ENCODE data around the gene NUDCD3.

NUDCD3 gene

DNA sequence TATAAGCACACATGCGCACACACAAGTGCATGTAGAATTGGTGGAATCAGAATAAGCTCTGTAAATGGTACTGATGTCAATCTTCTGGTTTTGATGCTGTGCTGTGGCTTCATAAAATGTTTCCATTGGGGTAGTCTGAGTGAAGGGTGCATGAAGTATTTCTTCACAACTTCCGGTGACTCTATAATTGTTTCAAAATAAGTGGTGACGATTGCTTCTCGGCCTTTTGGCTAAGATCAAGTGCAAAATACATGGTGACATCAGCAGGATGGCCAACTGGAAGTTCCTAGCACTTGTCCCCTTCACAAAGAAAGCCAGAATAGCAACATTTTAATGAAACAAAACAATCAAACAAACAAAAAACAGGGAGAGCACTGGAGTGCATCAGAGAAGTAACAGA lies 123.5 kb downstream of the NUDCD3 start:
- no peak for DNase-seq (ENCODE audit: extremely low spot score)
- no peak for TF ChIP-seq ZNF384 (IDR thresholded peaks at IDR 0.05)
- TF ChIP-seq LEF1 (IDR thresholded peaks at IDR 0.05; ENCODE audit: borderline replicate concordance): no peak
- TF ChIP-seq ARNT (IDR thresholded peaks at IDR 0.05): no peak
- TF ChIP-seq SUZ12 (IDR thresholded peaks at IDR 0.05): no peak
- no peak for TF ChIP-seq ELF4 (IDR thresholded peaks at IDR 0.05)
- TF ChIP-seq, protein P1, sequence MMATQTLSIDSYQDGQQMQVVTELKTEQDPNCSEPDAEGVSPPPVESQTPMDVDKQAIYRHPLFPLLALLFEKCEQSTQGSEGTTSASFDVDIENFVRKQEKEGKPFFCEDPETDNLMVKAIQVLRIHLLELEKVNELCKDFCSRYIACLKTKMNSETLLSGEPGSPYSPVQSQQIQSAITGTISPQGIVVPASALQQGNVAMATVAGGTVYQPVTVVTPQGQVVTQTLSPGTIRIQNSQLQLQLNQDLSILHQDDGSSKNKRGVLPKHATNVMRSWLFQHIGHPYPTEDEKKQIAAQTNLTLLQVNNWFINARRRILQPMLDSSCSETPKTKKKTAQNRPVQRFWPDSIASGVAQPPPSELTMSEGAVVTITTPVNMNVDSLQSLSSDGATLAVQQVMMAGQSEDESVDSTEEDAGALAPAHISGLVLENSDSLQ (IDR thresholded peaks at IDR 0.05): no peak
- no peak for TF ChIP-seq SP1 (IDR thresholded peaks at IDR 0.05)
- no peak for TF ChIP-seq FOXK2 (IDR thresholded peaks at IDR 0.05)
- TF ChIP-seq FOXM1 (IDR thresholded peaks at IDR 0.05; ENCODE audit: borderline replicate concordance): no peak
- TF ChIP-seq BHLHE40 (IDR thresholded peaks at IDR 0.05; ENCODE audit: borderline replicate concordance): no peak
- TF ChIP-seq FOXA1 (IDR thresholded peaks at IDR 0.05): no peak
- no peak for TF ChIP-seq HDGF (IDR thresholded peaks at IDR 0.05; ENCODE audit: borderline replicate concordance)
- TF ChIP-seq TARDBP (IDR thresholded peaks at IDR 0.05): no peak
- no peak for TF ChIP-seq CTBP1 (IDR thresholded peaks at IDR 0.05; ENCODE audit: borderline replicate concordance)
- no peak for TF ChIP-seq L3MBTL2 (conservative IDR thresholded peaks at IDR 0.05)
- no peak for TF ChIP-seq NFRKB (IDR thresholded peaks at IDR 0.05)
- ChIA-PET CTCF (interaction anchor here (0.5 kb wide), 1 partner anchor 539 kb away, joined by 8 read pairs; no protein-coding TSS in a partner anchor), POLR2A (no interaction called here)

- no peak for DNase-seq (ENCODE audit: extremely low spot score)
- TF ChIP-seq LEF1 (IDR thresholded peaks at IDR 0.05; ENCODE audit: borderline replicate concordance): no peak
- no peak for TF ChIP-seq ZNF384 (IDR thresholded peaks at IDR 0.05)
- TF ChIP-seq FOXA1 (IDR thresholded peaks at IDR 0.05): no peak
- TF ChIP-seq L3MBTL2 (conservative IDR thresholded peaks at IDR 0.05): no peak
- TF ChIP-seq FOXM1 (IDR thresholded peaks at IDR 0.05; ENCODE audit: borderline replicate concordance): no peak
- no peak for TF ChIP-seq TARDBP (IDR thresholded peaks at IDR 0.05)
- no peak for TF ChIP-seq ELF4 (IDR thresholded peaks at IDR 0.05)
- no peak for TF ChIP-seq CTBP1 (IDR thresholded peaks at IDR 0.05; ENCODE audit: borderline replicate concordance)
- no peak for TF ChIP-seq SUZ12 (IDR thresholded peaks at IDR 0.05)
- no peak for TF ChIP-seq BHLHE40 (IDR thresholded peaks at IDR 0.05; ENCODE audit: borderline replicate concordance)
- no peak for TF ChIP-seq FOXK2 (IDR thresholded peaks at IDR 0.05)
- no peak for TF ChIP-seq SP1 (IDR thresholded peaks at IDR 0.05)
- TF ChIP-seq NFRKB (IDR thresholded peaks at IDR 0.05): no peak
- TF ChIP-seq HDGF (IDR thresholded peaks at IDR 0.05; ENCODE audit: borderline replicate concordance): no peak
- ChIA-PET POLR2A (no interaction called here), CTCF (no interaction called here)
These were observed 136.8 kb downstream of the NUDCD3 start for GRCh38 chr7:44353668-44354067.

DNA sequence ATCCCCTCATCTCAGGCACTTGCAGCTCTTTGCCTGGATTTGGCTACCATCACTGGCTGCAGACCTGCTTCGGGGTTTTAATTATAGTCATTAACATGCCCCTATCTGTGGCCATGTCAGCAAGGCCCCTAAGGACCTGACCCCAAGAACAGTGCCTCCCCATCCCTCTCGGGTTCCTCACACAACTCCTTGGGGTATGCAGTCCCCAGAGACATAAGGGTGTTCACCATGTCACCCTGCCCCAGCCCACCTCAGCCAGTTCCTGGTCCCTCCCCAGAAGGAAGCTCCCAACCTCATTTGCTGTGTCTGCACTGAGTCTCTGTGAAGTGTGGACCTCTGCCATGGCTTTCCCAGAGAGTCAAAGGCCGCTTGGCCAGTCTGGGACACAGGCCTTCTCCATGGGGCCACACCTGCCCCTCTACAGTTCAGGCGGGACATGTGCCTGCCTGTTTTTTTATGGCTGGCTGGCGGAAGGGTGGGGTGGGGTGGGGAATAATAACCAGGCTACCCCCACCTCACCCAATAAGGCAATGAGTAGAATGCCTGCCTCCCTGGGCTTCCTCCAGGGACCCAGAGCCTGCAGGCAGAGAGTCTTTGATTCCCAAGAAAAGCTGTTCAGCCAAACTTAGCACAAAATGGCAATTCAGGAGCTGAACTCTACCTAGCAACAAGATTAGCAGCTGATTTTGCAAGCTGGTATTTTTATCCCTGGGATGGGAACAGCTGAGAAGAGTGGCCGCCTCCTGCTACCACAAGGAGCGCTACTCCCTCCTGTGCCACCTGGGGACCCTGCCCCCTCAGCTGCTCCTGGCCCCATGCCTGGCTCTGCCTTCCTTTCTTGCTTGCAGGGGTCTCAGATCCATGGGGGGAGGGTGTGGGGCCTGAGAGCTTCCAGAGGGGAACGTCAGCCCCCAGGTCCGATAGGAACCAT lies 141.3 kb downstream of the NUDCD3 start:
- DNase-seq (ENCODE audit: extremely low spot score): peak; percentile 18
- TF ChIP-seq ARNT (IDR thresholded peaks at IDR 0.05): no peak
- no peak for TF ChIP-seq FOXM1 (IDR thresholded peaks at IDR 0.05; ENCODE audit: borderline replicate concordance)
- TF ChIP-seq ELF4 (IDR thresholded peaks at IDR 0.05): no peak
- no peak for TF ChIP-seq HDGF (IDR thresholded peaks at IDR 0.05; ENCODE audit: borderline replicate concordance)
- TF ChIP-seq, protein P1 (IDR thresholded peaks at IDR 0.05): no peak
- TF ChIP-seq TARDBP (IDR thresholded peaks at IDR 0.05): no peak
- POLR2A ChIA-PET: no interaction called here
- CTCF ChIA-PET: interaction anchor here (0.6 kb wide), 2 partner anchors 201 to 327 kb away, joined by 3 to 4 read pairs; no protein-coding TSS in a partner anchor

DNA sequence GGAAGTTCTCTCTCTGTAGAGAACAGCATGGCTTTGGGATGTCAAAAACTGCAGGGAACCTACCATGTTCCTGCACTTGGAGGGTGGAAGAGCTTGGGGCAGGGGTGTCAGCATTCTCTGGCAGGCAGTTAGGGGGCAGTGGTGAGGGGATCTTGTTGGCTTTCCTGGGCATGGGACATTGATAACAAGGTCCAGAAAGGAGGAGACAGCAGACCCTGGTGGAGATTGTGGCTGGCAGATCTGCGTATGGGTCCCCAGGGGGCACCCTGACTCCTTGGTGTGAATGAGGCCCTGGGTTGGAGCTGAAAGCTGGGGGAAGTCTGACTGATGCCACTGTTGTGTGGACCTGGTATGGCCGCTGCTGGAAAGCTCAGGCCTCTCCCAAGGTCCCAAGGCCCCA lies 142.2 kb downstream of the NUDCD3 start:
- DNase-seq (ENCODE audit: extremely low spot score): peak; percentile 26
- TF ChIP-seq HDGF (IDR thresholded peaks at IDR 0.05; ENCODE audit: borderline replicate concordance): no peak
- POLR2A ChIA-PET: no interaction called here

DNA sequence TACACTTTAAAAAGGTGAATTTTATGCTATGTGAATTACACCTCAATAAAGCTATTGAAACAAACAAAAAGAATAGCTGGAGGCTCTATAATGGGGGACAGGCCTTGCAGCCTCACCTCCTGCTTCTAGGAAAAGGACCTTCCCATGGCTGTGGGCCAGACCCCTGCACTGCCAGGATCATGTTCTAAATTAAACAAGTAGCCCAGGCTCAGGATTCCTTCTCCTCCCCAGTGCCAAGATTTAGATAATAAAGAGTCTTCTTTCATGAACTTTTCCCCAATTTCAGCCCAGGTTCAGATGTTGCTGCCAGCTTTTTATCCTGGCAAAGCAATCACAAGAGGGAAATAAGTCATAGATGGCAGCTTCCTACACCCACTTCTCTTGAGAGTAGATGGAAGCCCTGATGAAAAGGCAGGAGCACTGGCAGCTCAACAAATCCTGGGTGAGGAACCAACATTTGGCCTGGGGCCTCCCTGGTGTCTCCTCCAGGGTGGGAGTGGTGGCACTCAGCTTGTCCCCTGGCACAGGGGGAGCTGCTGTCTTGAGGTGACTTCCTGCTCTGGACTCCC lies 142.8 kb downstream of the NUDCD3 start:
- CTCF ChIA-PET: interaction anchor here (0.7 to 1.7 kb wide), 3 partner anchors 10 to 83 kb away, joined by 3 to 6 read pairs (median 3); no protein-coding TSS in a partner anchor
- DNase-seq (ENCODE audit: extremely low spot score): no peak
- TF ChIP-seq ARNT (IDR thresholded peaks at IDR 0.05) (no peak), BHLHE40 (IDR thresholded peaks at IDR 0.05; ENCODE audit: borderline replicate concordance) (no peak), FOXM1 (IDR thresholded peaks at IDR 0.05; ENCODE audit: borderline replicate concordance) (no peak), FOXA1 (IDR thresholded peaks at IDR 0.05) (no peak), ELF4 (IDR thresholded peaks at IDR 0.05) (no peak), SP1 (IDR thresholded peaks at IDR 0.05) (no peak), CTBP1 (IDR thresholded peaks at IDR 0.05; ENCODE audit: borderline replicate concordance) (no peak), LEF1 (IDR thresholded peaks at IDR 0.05; ENCODE audit: borderline replicate concordance) (no peak)
- POLR2A ChIA-PET: no interaction called here

More for the DNA sequence above, 142.2 kb downstream of the NUDCD3 start:
- CTCF ChIA-PET: interaction anchor here (0.6 to 1.7 kb wide), 2 partner anchors 10 to 328 kb away, joined by 4 to 6 read pairs; no protein-coding TSS in a partner anchor

DNA sequence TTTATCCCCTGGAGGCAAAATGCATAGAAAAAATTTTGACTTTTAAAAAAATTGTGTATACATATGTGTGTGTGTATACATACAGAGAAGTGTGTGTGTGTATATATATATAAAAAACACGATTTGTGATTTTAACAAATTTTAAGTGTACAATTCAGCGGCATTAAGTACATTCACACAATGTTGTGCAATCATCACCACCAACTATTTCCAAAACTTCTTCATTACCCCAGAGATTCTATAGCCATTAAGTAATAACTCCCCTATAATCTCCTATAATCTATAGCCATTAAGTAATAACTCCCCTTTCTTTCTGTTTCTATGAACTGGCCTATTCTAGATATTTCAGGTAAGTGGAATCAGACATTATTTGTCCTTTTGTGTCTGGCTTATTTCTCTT lies 144.4 kb downstream of the NUDCD3 start:
- POLR2A ChIA-PET: no interaction called here
- CTCF ChIA-PET: no interaction called here
- TF ChIP-seq HDGF (IDR thresholded peaks at IDR 0.05; ENCODE audit: borderline replicate concordance) (no peak), SUZ12 (IDR thresholded peaks at IDR 0.05) (no peak), LEF1 (IDR thresholded peaks at IDR 0.05; ENCODE audit: borderline replicate concordance) (no peak), FOXM1 (IDR thresholded peaks at IDR 0.05; ENCODE audit: borderline replicate concordance) (no peak), NFRKB (IDR thresholded peaks at IDR 0.05) (no peak), FOXA1 (IDR thresholded peaks at IDR 0.05) (no peak), ELF4 (IDR thresholded peaks at IDR 0.05) (no peak), FOXK2 (IDR thresholded peaks at IDR 0.05) (no peak), ZNF384 (IDR thresholded peaks at IDR 0.05) (no peak), ARNT (IDR thresholded peaks at IDR 0.05) (no peak), TARDBP (IDR thresholded peaks at IDR 0.05) (no peak), L3MBTL2 (conservative IDR thresholded peaks at IDR 0.05) (no peak)
- TF ChIP-seq, protein P1 (IDR thresholded peaks at IDR 0.05): no peak
- DNase-seq (ENCODE audit: extremely low spot score): no peak

All from HEK293T (cell line).